Spleen (tissue), 11 donors: ENCODE data around the gene EPHB3. TPM values are rescaled to one million over a fixed set of nuclear protein-coding genes. Genes with fewer than 3 reads are reported as not detected.

Experiments used
- DNase-seq: peaks from one replicate; pipeline ENCODE4 v3.0.0-alpha.2; 2020
- H3K27ac ChIP-seq, 8 donors: fragments of 200-600 bp; sonication (generic) in 7 of 8; 1 replicate in 4 of 8; 2 replicates in 4 of 8; pipeline versions ENCODE4 v1.5.0 to v1.8.0; 2016 to 2021; ENCODE audit warnings: inconsistent platforms in 4 of 8, mild to moderate bottlenecking in 4 of 8, moderate library complexity in 1 of 8
- H3K27me3 ChIP-seq, 7 donors: fragments of 200-600 bp; sonication (generic) in 6 of 7; replicated peaks in 1 of 7; 1 replicate in 4 of 7; 2 replicates in 3 of 7; pipeline versions ENCODE4 v1.5.0 to v1.8.0; 2016 to 2021; ENCODE audit warnings: inconsistent platforms in 3 of 7, mild to moderate bottlenecking in 1 of 7
- H3K36me3 ChIP-seq, 6 donors: fragments of 200-600 bp; sonication (generic) in 5 of 6; 1 replicate in 4 of 6; 2 replicates in 2 of 6; pipeline versions ENCODE4 v1.5.0 to v1.8.0; 2016 to 2021; ENCODE audit warnings: inconsistent platforms in 2 of 6
- H3K4me1 ChIP-seq, 6 donors: fragments of 200-600 bp; sonication (generic) in 5 of 6; 1 replicate in 3 of 6; 2 replicates in 3 of 6; pipeline versions ENCODE4 v1.5.0 to v1.8.0; 2016 to 2021; ENCODE audit warnings: inconsistent platforms in 3 of 6
- H3K4me3 ChIP-seq, 8 donors: fragments of 200-600 bp; sonication (generic) in 7 of 8; 1 replicate in 4 of 8; 2 replicates in 4 of 8; pipeline versions ENCODE4 v1.5.0 to v1.8.0; 2016 to 2021; ENCODE audit warnings: inconsistent platforms in 4 of 8, mild to moderate bottlenecking in 4 of 8, moderate library complexity in 2 of 8
- H3K9me3 ChIP-seq, 8 donors: fragments of 200-600 bp; sonication (generic) in 7 of 8; 1 replicate in 4 of 8; 2 replicates in 4 of 8; pipeline versions ENCODE4 v1.5.0 to v1.8.0; 2016 to 2021; ENCODE audit warnings: inconsistent platforms in 4 of 8
- POLR2A ChIP-seq, 3 donors: fragments of 450-650 bp; IDR thresholded peaks; one replicate each; pipeline ENCODE4 v1.5.1; 2017; ENCODE audit warnings: antibody characterized with exemption in 3 of 3, mild to moderate bottlenecking in 1 of 3
- POLR2AphosphoS5 ChIP-seq, 3 donors: sonication (generic); formaldehyde crosslinking; IDR thresholded peaks; one replicate each; pipeline ENCODE4 v1.5.1; 2017; ENCODE audit warnings: antibody characterized with exemption in 3 of 3
- WGBS, 5 donors: extraction: QIAGEN DNeasy Blood & Tissue Kit in 3 of 5; methylation state at CpG; one replicate each; pipeline versions ENCODE4 v1.1.5 to v1.1.7; 2013 to 2018; 5-methylcytosine and 5-hydroxymethylcytosine counted together
- intact Hi-C: fragments of 100-400 bp; cut with DNase I; formaldehyde crosslinking; loops from one replicate; pipeline ENCODE4 v1.15.0; 2023; ENCODE audit warnings: low total_unique reads
- polyA plus RNA-seq, 3 donors: library from polyadenylated mRNA; stranded (reverse); fragments of 200-250 nt; gene quantifications; one replicate each; pipeline ENCODE4 v1.2.1, GENCODE V29; 2013
- total RNA-seq, 7 donors: library from RNA; depleted of rRNA in 3 of 7; stranded (reverse); fragments of >200 nt in 3 of 7; fragmentation: NEBNext Ultra II Directional in 4 of 7; extraction: Animal tissue kit (Norgen Biotek cat#: 25700) in 4 of 7; gene quantifications; one replicate each; pipeline versions ENCODE4 v1.1.0 to v1.2.1, GENCODE V29; 2016 to 2021
- TF ChIP-seq, protein P1 (sequence below), 11 experiments: fragments of 200-600 bp in 7 of 11; fragments of 450-650 bp in 4 of 11; sonication (generic) in 4 of 11; IDR thresholded peaks in 8 of 11; conservative IDR thresholded peaks in 3 of 11; 1 replicate in 7 of 11; 2 replicates in 4 of 11; pipeline versions ENCODE4 v1.4.0 to v1.8.0; 2016 to 2021; ENCODE audit warnings: antibody characterized with exemption in 11 of 11, inconsistent platforms in 4 of 11, mild to moderate bottlenecking in 1 of 11
- donor health status: healthy with polysubstance abuse.
- donor health status: DM: no; HTN: no; CAD: no; lungs with moderate emphysema.
- donor health status: DM: no; HTN: no; CAD: no.
- donor health status: Bipolar disorder and iron deficiency.
- donor health status: healthy.
- donor health status: DM: no; HTN: no; CAD: no.
- donor health status: DM: yes; HTN: yes; CAD: no.

The EPHB3 gene
- total and polyA plus RNA-seq, 10 donors, result 0.23 to 2.3 (median 0.88) TPM

DNA sequence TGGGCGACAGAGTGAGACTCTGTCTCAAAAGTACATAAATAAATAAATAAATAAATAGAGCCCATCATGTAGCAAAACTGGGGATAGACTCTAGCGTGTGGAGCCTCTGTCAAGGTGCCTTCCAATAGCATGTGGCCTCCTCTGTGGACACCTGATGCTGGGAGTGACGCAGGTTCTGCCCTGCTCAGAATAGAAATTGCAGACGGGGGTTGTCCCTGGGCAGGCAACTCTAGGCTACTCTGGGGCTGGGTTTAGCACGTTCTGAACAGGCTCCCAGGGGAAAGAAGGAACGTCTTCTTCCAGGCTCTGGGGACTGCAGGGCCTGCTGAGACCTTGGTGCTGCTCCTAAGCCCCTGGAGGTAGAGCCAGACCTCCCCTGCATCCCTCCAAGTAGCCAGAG lies 65.3 kb downstream of the EPHB3 start:
- intact Hi-C loops, result no loop called here

DNA sequence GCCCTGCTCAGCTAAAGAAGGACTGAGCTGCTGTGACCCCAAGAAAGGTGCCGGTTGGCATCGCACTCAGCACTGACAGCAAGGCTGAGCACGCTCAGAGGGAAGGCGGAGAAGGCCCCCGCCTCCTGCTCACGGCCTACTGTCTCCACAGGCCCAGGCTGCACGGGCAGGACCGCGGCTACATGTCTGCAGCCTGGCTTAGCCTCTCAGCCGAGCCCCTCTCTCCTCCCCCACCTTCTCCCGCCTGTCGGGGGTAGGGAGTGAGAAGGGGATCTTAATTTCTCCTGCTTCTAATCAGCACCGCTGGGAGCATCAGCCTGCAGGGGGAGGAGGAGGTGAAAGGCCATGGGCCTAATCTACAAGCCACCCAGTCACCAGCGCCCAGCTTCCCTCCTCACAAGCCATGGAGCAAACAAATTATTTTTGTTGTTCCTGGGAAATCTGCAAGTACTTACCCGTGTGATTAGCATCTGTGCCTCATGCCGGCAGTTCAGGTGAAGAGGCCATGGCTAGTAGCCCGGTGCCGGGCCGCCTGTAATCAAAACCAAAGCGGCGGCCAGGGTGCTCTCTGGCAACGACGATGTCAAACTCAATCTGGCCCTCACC lies 68.1 kb downstream of the EPHB3 start:
- no peak for TF ChIP-seq POLR2A (IDR thresholded peaks at IDR 0.05)
- TF ChIP-seq, protein P1, sequence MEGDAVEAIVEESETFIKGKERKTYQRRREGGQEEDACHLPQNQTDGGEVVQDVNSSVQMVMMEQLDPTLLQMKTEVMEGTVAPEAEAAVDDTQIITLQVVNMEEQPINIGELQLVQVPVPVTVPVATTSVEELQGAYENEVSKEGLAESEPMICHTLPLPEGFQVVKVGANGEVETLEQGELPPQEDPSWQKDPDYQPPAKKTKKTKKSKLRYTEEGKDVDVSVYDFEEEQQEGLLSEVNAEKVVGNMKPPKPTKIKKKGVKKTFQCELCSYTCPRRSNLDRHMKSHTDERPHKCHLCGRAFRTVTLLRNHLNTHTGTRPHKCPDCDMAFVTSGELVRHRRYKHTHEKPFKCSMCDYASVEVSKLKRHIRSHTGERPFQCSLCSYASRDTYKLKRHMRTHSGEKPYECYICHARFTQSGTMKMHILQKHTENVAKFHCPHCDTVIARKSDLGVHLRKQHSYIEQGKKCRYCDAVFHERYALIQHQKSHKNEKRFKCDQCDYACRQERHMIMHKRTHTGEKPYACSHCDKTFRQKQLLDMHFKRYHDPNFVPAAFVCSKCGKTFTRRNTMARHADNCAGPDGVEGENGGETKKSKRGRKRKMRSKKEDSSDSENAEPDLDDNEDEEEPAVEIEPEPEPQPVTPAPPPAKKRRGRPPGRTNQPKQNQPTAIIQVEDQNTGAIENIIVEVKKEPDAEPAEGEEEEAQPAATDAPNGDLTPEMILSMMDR (IDR thresholded peaks at IDR 0.05 in 8 of 11, conservative IDR thresholded peaks at IDR 0.05 in 3 of 11), result no peak
- no peaks in the 10 kb centered on the region for H3K36me3 ChIP-seq
- H3K27ac ChIP-seq, result no peak overlapping the region
- H3K4me3 ChIP-seq, result no peak overlapping the region
- 90 to 94% (median 92%) methylated on average over 16 to 23 of the region's 23 CpGs for WGBS, 5 donors
- H3K9me3 ChIP-seq, result no peaks in the 10 kb centered on the region
- peak; percentile 62 for DNase-seq
- peaks cover 0 to 5% (median 0%) of the 10 kb centered on the region in 7 donors for H3K27me3 ChIP-seq
- H3K4me1 ChIP-seq, result no peaks in the 10 kb centered on the region
- intact Hi-C loops, result no loop called here

More for the DNA sequence above, 65.3 kb downstream of the EPHB3 start:
- TF ChIP-seq POLR2A (IDR thresholded peaks at IDR 0.05) (no peak), POLR2AphosphoS5 (IDR thresholded peaks at IDR 0.05) (no peak)
- TF ChIP-seq, protein P1 (IDR thresholded peaks at IDR 0.05 in 8 of 11, conservative IDR thresholded peaks at IDR 0.05 in 3 of 11), result no peak
- Histone ChIP-seq H3K27me3 (no peaks in the 10 kb centered on the region), H3K9me3 (no peaks in the 10 kb centered on the region), H3K4me3 (no peak overlapping the region), H3K4me1 (no peaks in the 10 kb centered on the region), H3K27ac (no peak overlapping the region), H3K36me3 (no peaks in the 10 kb centered on the region)
- peak; percentile 10 for DNase-seq
- 82 to 91% (median 84%) methylated on average over 6 of the region's 6 CpGs for WGBS, 5 donors

DNA sequence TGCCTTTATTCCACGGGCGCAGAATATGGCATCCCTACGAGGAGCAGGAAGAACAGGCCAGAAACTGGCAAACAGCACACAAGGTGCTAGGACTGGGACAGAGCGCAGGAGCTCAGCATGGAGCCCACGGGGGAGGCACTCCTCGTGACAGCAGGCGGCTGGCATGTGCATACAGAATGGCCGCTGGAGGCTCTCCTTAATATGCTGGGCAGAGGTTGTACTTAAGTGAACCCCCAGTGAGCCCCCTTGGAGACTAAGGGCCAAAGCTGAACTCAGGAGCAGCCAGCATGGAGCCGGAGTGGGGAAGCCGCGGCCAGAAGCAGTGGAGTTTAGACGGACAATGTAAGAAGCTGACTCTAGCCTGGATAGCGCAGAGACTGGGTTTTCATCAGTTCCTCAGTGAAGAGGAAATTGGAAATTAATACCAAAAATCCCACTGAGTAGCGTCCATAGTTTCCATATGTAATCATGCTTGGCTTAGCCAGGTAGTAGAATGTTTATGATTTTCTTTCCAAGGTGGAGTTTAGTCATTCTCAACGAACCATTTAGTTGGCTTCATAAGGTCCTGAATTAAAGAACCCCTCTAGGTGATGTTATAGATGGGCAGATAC lies 69.4 kb downstream of the EPHB3 start:
- H3K4me3 ChIP-seq, result no peak overlapping the region
- no peaks in the 10 kb centered on the region for H3K9me3 ChIP-seq
- H3K27ac ChIP-seq, result no peak overlapping the region
- H3K4me1 ChIP-seq, result peaks cover 0 to 4% (median 0%) of the 10 kb centered on the region in 6 donors
- H3K27me3 ChIP-seq, result peaks cover 0 to 16% (median 0%) of the 10 kb centered on the region in 7 donors
- WGBS, 5 donors, result 89 to 93% (median 91%) methylated on average over 15 of the region's 15 CpGs
- intact Hi-C loops, result no loop called here
- peak; percentile 45 for DNase-seq
- no peak for TF ChIP-seq POLR2AphosphoS5 (IDR thresholded peaks at IDR 0.05)
- H3K36me3 ChIP-seq, result no peaks in the 10 kb centered on the region

DNA sequence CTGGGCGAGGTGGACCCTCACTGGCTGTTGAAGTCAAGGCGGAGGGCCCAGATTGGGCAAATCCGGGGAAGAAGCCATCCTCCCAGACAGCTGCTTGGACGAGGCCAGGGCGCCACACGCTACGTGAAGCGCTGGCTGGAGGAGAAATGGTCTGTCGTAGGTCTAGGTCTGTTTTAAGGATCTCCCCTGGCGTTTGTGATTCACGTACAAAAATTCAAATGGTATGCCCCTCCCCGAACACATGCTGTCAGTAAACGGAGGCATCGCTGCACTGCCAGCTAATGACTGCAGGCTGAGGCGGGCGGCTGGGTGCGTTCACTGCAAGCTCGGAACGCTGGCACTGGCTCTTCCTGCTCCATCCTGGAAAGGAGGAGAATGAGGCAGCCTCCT lies 69.9 kb downstream of the EPHB3 start:
- Histone ChIP-seq H3K4me1 (peaks cover 0 to 9% (median 0%) of the 10 kb centered on the region in 6 donors), H3K4me3 (no peak overlapping the region), H3K36me3 (no peaks in the 10 kb centered on the region), H3K27ac (no peak overlapping the region), H3K27me3 (peaks cover 0 to 18% (median 0%) of the 10 kb centered on the region in 7 donors), H3K9me3 (no peaks in the 10 kb centered on the region)
- DNase-seq, result peak; percentile 51
- no peak for TF ChIP-seq POLR2A (IDR thresholded peaks at IDR 0.05)
- TF ChIP-seq, protein P1 (IDR thresholded peaks at IDR 0.05 in 8 of 11, conservative IDR thresholded peaks at IDR 0.05 in 3 of 11), result no peak
- no peak for TF ChIP-seq POLR2AphosphoS5 (IDR thresholded peaks at IDR 0.05)
- WGBS, 5 donors, result 87 to 94% (median 91%) methylated on average over 18 to 19 of the region's 19 CpGs
- intact Hi-C loops, result no loop called here

Other genes starting within 250 kb of the EPHB3 start
- gene EIF4G1, start 247.2 kb upstream of the EPHB3 start, total RNA-seq, result 100 to 1,000 TPM; 191 to 294 (median 247) TPM
- gene EIF4G1, start 247.2 kb upstream of the EPHB3 start, polyA plus RNA-seq, result 100 to 1,000 TPM in 1 of 3 donors, 10 to 100 TPM in 2; 83.4 to 136 (median 84.2) TPM
- 10 to 100 TPM; 12.9 to 24.6 (median 15.6) TPM for gene FAM131A, start 224.2 kb upstream of the EPHB3 start, total RNA-seq
- gene FAM131A, start 224.2 kb upstream of the EPHB3 start, polyA plus RNA-seq, result 10 to 100 TPM in 1 of 3 donors, 1 to 10 TPM in 2; 6.5 to 12.4 (median 6.8) TPM
- gene CLCN2, start 200.2 kb upstream of the EPHB3 start, total RNA-seq, result 1 to 10 TPM; 2.8 to 6.4 (median 3.8) TPM
- gene CLCN2, start 200.2 kb upstream of the EPHB3 start, polyA plus RNA-seq, result 1 to 10 TPM; 1.6 to 4.2 (median 2.1) TPM
- gene POLR2H, start 200.1 kb upstream of the EPHB3 start, total RNA-seq, result 100 to 1,000 TPM in 1 of 7 donors, 10 to 100 TPM in 6; 42.5 to 109 (median 55.9) TPM
- gene POLR2H, start 200.1 kb upstream of the EPHB3 start, polyA plus RNA-seq, result 100 to 1,000 TPM in 2 of 3 donors, 10 to 100 TPM in 1; 92.6 to 139 (median 114) TPM
- 1 to 10 TPM in 2 of 7 donors, under 1 TPM in 4, not detected in 1; 0.23 to 1.8 (median 0.74) TPM for gene THPO, start 183.6 kb upstream of the EPHB3 start, total RNA-seq
- under 1 TPM; 0.11 to 0.42 (median 0.17) TPM for gene THPO, start 183.6 kb upstream of the EPHB3 start, polyA plus RNA-seq
- 10 to 100 TPM; 10.8 to 26.5 (median 16.1) TPM for gene CHRD, start 181.7 kb upstream of the EPHB3 start, total RNA-seq
- gene CHRD, start 181.7 kb upstream of the EPHB3 start, polyA plus RNA-seq, result 10 to 100 TPM in 1 of 3 donors, 1 to 10 TPM in 2; 5.2 to 19.6 (median 7.0) TPM
- gene MAGEF1, start 150.3 kb downstream of the EPHB3 start, total RNA-seq, result 10 to 100 TPM; 16.5 to 22.6 (median 19.0) TPM
- 10 to 100 TPM; 36.2 to 42.1 (median 38.1) TPM for gene MAGEF1, start 150.3 kb downstream of the EPHB3 start, polyA plus RNA-seq